NCI-H128 (cell line): ENCODE measurements around the gene SLC6A5.
"Not testable (repeated sequence)": the region's sequence is repeated elsewhere in the genome, so short reads cannot be mapped to it uniquely, and the experiment has no call there.

ENCODE experiments used
- DNase-seq: peaks from one replicate; lab custom pipeline; 2025; ENCODE audit not compliant: unreplicated experiment; lab: John Stamatoyannopoulos, UW

SLC6A5 gene

GRCh38 chr11:20599221-20600019, at the start of gene SLC6A5:
Gene SLC6A5 (plus strand): TSS chr11:20599608. CDS start chr11:20599673, 65 bp downstream.
- no peak for DNase-seq

DNA sequence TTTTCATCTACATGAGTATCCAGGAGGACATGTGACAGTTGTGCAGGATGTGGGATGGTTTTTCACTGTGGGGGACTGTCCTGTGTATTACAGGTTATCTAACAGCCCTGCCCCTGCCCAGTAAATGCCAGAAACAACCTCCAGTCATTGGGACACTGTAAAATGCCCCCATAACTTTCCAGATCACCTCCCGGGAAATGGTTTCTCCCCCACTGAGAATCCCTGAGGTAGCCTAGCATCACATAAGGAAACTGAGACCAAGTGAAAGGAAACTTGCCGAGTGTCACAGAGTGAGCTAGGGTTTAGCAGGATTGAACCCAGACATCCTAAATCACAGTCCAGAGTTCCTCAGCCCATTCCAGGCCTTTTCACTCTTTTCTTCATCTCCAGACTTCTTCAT, 48.3 kb upstream of the SLC6A5 start:
- no peak for DNase-seq

GRCh38 chr11:20555783-20556182, 43.6 kb upstream of the SLC6A5 start:
- DNase-seq, result no peak

DNA sequence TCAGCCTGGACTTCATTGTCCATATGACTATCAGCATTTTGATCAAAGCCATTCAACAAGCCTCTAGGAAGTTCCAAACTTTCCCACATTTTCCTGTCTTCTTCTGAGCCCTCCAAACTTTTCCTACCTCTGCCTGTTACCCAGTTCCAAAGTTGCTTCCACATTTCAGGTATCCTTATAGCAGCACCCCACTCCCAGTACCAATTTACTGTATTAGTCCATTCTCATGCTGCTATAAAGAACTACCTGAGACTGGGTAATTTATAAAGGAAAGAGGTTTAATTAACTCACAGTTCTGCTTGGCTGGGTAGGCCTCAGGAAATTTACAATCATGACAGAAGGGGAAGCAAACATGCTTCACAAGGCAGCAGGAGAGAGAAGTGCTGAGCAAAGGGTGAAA, 43.0 kb upstream of the SLC6A5 start:
- not testable (repeated sequence) for DNase-seq

- DNase-seq, result no peak
Measured at GRCh38 chr11:20558741-20559140, 40.7 kb upstream of the SLC6A5 start.

DNA sequence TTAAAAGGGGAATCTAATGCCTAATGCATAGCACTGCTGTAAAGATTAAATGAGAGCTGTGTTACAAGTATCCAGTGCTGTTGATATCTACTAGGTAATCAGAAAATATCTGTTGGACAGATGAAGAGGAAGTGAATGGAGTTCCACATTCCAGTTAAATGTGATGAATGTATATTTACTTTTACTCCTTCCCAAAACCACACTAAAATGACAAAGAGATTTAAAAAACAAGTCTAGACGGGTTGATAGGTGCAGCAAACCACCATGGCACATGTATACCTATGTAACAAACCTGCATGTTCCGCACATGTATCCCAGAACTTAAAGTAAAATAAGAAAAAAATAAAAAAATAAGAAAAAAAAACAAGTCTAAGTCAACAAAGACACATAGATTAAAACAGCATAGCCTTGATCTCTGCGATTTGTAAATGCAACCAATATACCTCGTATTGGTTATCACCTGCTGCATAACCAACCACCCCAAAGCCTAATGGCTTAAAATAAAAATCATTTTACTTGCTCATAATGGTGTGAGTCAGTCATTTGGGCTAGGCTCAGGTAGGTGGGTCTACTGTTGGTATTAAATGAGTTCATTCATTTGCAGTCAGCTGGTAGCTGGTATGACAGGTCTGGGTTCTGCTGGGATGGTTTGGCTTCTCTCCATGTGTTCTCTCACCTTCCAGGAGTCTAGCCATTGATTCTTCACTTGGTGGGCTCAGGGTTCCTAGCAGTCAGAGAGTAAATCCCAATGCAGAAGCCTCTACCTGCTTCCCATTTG, 39.7 kb upstream of the SLC6A5 start:
- no peak for DNase-seq

DNA sequence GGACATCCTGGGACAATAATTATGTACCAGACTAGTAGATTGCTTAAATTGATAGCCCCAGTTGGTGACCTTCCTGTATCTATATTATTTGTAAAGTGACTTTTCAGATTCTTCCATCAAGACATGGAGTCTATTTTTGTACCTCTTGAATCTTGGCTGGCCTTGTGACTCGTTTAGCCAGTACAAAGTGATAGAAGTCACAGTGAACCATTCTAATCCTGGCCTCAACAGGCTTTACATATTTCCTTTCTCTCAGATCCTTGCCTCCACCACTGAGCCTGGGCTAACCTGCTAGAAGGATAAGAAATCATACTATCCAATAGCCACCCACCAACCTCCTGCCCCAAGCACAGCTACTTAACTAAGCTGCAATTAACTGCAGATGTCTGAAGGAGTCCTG, 37.5 kb upstream of the SLC6A5 start:
- DNase-seq, result no peak

DNA sequence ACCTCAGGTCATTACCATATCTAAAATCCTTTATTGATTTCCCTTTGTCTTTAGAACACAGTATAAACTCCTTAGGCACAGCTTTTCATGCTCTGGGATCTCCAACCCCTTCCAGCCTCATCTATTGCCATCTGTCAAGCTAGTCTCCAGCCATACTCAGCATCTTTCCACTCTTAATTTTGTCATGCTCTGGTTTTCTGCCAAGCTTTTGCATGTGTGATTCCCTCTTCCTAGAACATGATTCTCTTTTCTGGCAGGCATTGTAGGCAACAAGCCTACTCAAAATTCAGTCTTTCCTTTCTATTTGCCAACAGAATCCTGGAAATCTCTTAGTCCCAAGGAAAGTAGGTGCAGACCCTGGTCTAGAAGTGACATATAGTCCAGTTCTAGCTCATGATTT, 35.5 kb upstream of the SLC6A5 start:
- DNase-seq, result no peak

DNA sequence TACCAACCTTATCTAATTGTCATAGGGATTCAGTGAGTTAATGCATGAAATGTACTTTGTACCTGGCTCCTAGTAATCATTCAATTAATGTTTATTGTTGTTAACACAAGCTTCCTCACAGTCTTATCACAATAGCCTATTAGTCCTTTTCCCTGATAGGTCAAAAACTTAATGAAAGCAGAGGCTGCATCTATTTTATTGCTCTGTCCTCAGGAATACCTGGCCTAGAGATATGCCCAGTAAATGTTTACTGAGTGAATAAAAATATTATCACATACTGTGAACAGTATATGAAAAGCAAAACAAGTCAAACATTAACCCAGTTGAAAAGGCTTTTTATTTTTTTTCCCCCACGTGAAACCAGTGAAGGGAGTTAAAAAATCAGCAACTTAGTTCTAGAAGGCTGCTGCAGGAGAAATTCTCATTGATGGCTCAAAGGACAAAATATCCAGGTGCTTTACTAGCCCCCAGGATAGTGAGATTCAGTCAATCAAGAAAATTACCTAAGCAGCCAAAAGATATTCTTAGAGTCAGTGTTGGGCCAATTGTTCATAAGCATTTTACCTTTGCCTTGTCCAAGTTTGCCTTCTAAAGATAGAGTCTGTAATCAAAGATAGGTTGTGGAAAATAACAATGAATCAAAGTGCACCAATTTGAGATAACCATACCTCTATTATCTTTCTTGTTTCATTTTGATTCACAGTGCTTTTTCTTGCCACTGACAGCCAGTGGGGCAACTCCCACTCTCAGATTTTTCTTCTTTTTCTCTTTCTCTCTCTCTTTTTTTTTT, 34.4 kb upstream of the SLC6A5 start:
- no peak for DNase-seq

GRCh38 chr11:20566115-20566514, 33.3 kb upstream of the SLC6A5 start:
- not testable (repeated sequence) for DNase-seq

DNA sequence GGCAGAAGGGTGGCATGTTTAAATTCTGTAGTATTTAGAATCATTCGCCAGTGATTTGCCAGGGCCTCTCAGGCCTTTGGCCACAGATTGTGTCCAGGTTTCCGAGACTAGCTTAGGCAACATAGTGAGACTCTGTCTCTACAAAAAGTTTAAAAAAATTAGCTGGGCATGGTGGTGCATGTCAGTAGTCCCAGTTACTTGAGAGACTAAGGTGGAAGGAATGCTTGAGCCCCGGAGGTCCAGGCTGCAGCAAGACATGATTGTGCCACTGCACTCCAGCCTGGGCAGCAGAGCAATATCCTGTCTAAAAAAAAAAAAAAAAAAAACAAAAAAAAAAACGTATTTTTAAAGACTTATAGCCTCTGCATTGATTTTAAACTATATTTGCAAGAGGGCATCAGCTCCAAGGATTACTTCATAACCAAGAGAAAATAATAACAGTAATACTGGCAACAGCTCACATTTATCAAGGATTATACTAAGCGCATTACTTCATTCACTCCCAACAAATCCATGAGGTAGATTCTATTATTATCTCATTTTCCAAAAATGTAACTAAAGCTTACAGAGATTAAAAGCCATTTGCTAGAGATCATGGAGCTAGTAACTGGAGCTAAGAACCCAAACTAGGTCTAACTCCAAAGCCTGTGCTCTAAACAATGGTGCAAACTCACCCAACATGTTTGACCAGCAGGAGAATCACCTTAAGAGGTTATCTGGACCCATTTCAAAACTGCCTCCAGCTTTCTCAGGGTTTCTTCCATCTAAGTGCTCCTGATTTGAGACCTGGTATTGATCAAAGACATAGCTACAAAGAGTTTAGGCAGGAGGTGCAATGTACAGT, 32.6 kb upstream of the SLC6A5 start:
- no peak for DNase-seq

- not testable (repeated sequence) for DNase-seq
Measured at GRCh38 chr11:20579725-20580124, 19.7 kb upstream of the SLC6A5 start.

DNA sequence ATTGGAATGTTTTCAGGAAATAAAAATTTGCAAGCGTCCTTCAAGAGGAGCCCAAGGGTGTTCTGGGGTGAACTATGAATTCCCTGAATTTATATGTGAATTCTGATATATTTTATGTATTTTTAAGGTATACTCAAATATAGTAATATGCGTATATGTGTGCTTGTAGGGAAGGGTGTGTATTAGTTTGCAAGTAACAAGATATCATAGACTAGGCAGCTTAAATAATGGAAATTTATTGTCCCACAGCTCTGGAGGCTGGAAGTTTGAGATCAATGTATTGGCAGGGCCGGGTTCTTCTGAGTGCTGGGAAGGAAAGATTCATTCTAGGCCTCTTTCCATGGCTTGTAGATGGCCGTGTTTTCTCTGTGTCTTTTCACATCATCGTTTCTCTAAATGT, 16.2 kb upstream of the SLC6A5 start:
- no peak for DNase-seq

DNA sequence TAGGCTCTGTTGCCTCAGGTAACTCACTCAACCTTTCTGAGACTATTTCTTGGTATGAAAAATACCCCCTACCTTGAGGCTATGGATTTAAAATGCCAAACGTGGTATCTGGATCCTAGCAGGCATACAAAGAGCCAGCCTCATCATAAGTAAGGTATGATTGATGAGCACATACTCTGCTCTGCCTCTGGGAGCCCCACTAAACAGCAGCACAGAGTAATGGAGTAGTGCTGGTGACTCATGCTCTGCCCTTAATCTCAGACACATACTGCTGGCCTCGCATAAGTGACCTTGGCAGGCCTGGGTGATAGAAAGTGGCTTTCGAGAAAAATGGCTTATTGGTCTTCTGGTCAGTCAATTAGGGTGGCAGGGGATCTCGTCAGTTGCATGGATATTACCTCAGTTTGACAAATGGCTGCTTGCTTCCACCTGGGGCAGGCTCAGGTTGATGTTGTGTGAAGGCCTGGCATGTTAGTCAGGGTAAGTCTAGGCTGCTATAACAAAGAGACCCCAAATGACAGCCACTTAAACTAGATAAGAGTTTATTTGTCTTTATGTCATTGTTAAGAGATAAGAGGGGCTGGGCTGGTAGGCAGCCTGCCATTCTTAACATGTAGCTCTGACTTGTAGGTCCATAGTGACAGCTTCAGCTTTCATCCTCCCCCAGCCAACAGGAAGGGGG, 15.2 kb upstream of the SLC6A5 start:
- no peak for DNase-seq

GRCh38 chr11:20589796-20590195, 9.6 kb upstream of the SLC6A5 start:
- DNase-seq, result no peak

- no peak for DNase-seq
Measured at GRCh38 chr11:20590381-20590780, 9.0 kb upstream of the SLC6A5 start.

GRCh38 chr11:20592741-20593140, 6.7 kb upstream of the SLC6A5 start:
- no peak for DNase-seq

DNA sequence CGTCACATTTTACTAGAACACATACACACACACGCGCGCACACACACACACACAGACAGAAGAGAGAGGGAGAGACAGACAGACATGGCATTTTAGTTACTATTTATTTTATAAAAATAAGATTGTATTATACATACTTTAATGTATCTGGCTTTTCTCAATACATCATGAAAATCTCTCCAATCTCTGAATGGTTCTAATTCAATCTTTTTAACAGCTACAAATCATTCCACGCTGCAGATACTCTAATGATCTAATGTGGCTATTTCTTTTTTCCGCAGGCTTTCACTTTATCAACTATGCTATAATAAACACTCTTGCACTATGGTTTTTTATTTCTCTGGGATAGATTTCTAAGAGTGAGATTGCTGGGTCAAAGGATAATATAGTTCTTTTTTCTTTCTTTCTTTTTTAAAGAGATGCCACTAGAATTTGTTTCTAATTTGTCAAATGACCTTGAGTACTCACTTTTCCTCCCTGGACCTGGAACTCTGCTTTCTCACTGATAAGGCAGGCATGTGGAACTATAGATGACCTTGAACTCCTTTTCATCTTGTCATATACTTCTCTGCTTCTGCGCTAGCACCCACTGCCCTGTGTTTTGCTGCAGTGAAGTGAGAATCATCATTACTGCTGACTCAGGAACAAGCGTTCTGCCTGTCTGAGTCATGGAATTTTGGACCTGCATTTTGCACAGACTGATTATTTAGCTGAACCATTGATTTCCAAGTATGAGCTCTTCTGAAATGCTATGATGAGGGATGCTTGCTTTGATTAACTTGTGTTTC, 4.9 kb upstream of the SLC6A5 start:
- DNase-seq, result no peak

DNA sequence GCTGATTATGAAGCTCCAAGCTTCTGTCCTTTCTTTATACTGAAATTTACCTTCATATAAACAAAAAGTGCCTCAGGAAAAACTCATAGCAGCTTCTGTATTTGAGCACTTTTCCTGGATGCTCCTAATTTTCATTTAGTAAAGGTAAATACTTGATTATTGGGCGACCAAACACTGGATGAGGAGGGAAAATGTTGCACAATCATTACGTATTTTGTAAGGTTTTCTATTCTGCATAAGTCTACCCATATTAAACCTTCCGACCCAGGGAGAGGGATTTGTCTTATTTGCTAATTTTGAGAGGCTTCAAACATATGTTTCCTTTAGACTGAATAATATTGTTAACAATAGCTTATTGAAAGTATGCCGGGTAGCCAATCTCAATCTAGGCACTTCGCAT, 4.3 kb upstream of the SLC6A5 start:
- no peak for DNase-seq
